HepG2 (cell line): Measurements from ENCODE around the gene SEC14L2. TPM values are rescaled to one million over a fixed set of nuclear protein-coding genes. Genes with fewer than 3 reads are reported as not detected.

Experiments
- ATF7-NPFF ChIP-seq: sonication (generic); formaldehyde crosslinking; IDR thresholded peaks from 2 replicates; pipeline ENCODE4 v1.8.1; 2023; ENCODE audit warnings: mild to moderate bottlenecking, low read depth, missing genetic modification reagents, moderate library complexity
- CEBPB ChIP-seq: IDR thresholded peaks from 2 replicates; pipeline ENCODE4 v1.6.1; 2011; ENCODE audit warnings: low read depth, low read length, improper control_type of control experiment, borderline replicate concordance
- DMTF1 ChIP-seq: sonication (generic); formaldehyde crosslinking; IDR thresholded peaks from 2 replicates; pipeline ENCODE4 v1.4.0; 2020; ENCODE audit warnings: mild to moderate bottlenecking, missing genetic modification reagents
- EEA1 ChIP-seq: sonication (generic); formaldehyde crosslinking; IDR thresholded peaks from 2 replicates; pipeline ENCODE4 v1.5.1; 2020; ENCODE audit warnings: mild to moderate bottlenecking, missing genetic modification reagents, borderline replicate concordance
- FIP1L1 ChIP-seq: fragments of 200-400 bp; formaldehyde crosslinking; IDR thresholded peaks from 2 replicates; pipeline ENCODE4 v1.6.1; 2018; ENCODE audit warnings: low read depth, mild to moderate bottlenecking, low read length, moderate library complexity, borderline replicate concordance; ENCODE audit not compliant: insufficient read depth
- ISX ChIP-seq: sonication (generic); formaldehyde crosslinking; conservative IDR thresholded peaks from 2 replicates; pipeline ENCODE4 v1.5.0; 2020; ENCODE audit warnings: missing genetic modification reagents
- KLF9 ChIP-seq: IDR thresholded peaks from 2 replicates; pipeline ENCODE4 v1.6.1; 2016; ENCODE audit warnings: low read depth
- MED1 ChIP-seq: sonication (generic); formaldehyde crosslinking; IDR thresholded peaks from 2 replicates; pipeline ENCODE4 v1.4.0; 2020; ENCODE audit warnings: missing genetic modification reagents
- MED8 ChIP-seq: sonication (generic); formaldehyde crosslinking; IDR thresholded peaks from 2 replicates; pipeline ENCODE4 v1.8.1; 2023; ENCODE audit warnings: mild to moderate bottlenecking, missing genetic modification reagents; ENCODE audit not compliant: insufficient replicate concordance
- MIER2 ChIP-seq: IDR thresholded peaks from 2 replicates; pipeline ENCODE4 v1.6.1; 2016; ENCODE audit warnings: missing biosample characterization, missing genetic modification reagents
- NONO ChIP-seq, 2 experiments: fragments of 450-650 bp in 1 of 2; sonication (generic) in 1 of 2; formaldehyde crosslinking in 1 of 2; IDR thresholded peaks in 1 of 2; conservative IDR thresholded peaks in 1 of 2; 2 replicates each; pipeline versions ENCODE4 v1.6.1 to v1.8.0; 2017 to 2022; ENCODE audit warnings: mild to moderate bottlenecking in 1 of 2, missing genetic modification reagents in 1 of 2, moderate library complexity in 1 of 2
- PLRG1 ChIP-seq: fragments of 450-650 bp; conservative IDR thresholded peaks from 2 replicates; pipeline ENCODE4 v1.6.1; 2016
- RNF2 ChIP-seq: fragments of 450-650 bp; conservative IDR thresholded peaks from 2 replicates; pipeline ENCODE4 v1.6.1; 2016; ENCODE audit warnings: low read depth
- SIN3A ChIP-seq: IDR thresholded peaks from 2 replicates; pipeline ENCODE4 v1.6.1; 2011; ENCODE audit warnings: low read depth, mild to moderate bottlenecking, control low read depth, low read length, borderline replicate concordance
- SNAI1 ChIP-seq: sonication (generic); formaldehyde crosslinking; IDR thresholded peaks from 2 replicates; pipeline ENCODE4 v1.5.0; 2020; ENCODE audit warnings: mild to moderate bottlenecking, missing genetic modification reagents, borderline replicate concordance
- SP1 ChIP-seq, 2 experiments: fragments of 450-650 bp in 1 of 2; sonication (generic) in 1 of 2; formaldehyde crosslinking in 1 of 2; IDR thresholded peaks; 2 replicates each; pipeline versions ENCODE4 v1.4.0 to v1.6.1; 2016 to 2020; ENCODE audit warnings: missing genetic modification reagents in 1 of 2
- SSRP1 ChIP-seq: IDR thresholded peaks from 2 replicates; pipeline ENCODE4 v1.6.1; 2016; ENCODE audit warnings: control low read depth
- TEAD3 ChIP-seq: optimal IDR thresholded peaks from 2 replicates; pipeline ENCODE3; 2016; ENCODE audit warnings: borderline replicate concordance
- USF2 ChIP-seq, 2 experiments: sonication (generic) in 1 of 2; formaldehyde crosslinking in 1 of 2; IDR thresholded peaks; 2 replicates each; pipeline versions ENCODE4 v1.5.1 to v1.6.1; 2011 to 2020; ENCODE audit warnings: borderline replicate concordance in 1 of 2, low read depth in 1 of 2, low read length in 1 of 2, mild to moderate bottlenecking in 1 of 2, missing genetic modification reagents in 1 of 2, moderate library complexity in 1 of 2
- ZBTB2 ChIP-seq: sonication (generic); formaldehyde crosslinking; IDR thresholded peaks from 2 replicates; pipeline ENCODE4 v1.8.0; 2022; ENCODE audit warnings: low read depth, missing genetic modification reagents
- ZFP41 ChIP-seq: sonication (generic); formaldehyde crosslinking; IDR thresholded peaks from 2 replicates; pipeline ENCODE4 v1.4.0; 2020; ENCODE audit warnings: mild to moderate bottlenecking, missing genetic modification reagents, borderline replicate concordance
- ZNF296 ChIP-seq: sonication (generic); formaldehyde crosslinking; conservative IDR thresholded peaks from 2 replicates; pipeline ENCODE4 v1.5.0; 2020; ENCODE audit warnings: mild to moderate bottlenecking, missing genetic modification reagents
- ZNF431 ChIP-seq: sonication (generic); formaldehyde crosslinking; IDR thresholded peaks from 2 replicates; pipeline ENCODE4 v1.9.0; 2022; ENCODE audit warnings: missing genetic modification reagents, low read depth, mild to moderate bottlenecking, borderline replicate concordance
- polyA plus RNA-seq, 8 experiments: library from polyadenylated mRNA; depleted of rRNA in 3 of 8; stranded (reverse) in 7 of 8; unstranded in 1 of 8; fragments of >200 nt; fragmentation: Illumina TruSeq in 4 of 8; extraction: Trizol in 4 of 8; gene quantifications; 2 replicates each; pipeline versions ENCODE4 v1.2.1 to v1.2.3, GENCODE V29; 2011 to 2016; ENCODE audit warnings: low read depth in 4 of 8, missing spikeins in 1 of 8, mixed read lengths in 1 of 8; ENCODE audit not compliant: insufficient read depth in 1 of 8
- total RNA-seq, 5 experiments: library from RNA; depleted of rRNA; stranded (reverse); fragments of >200 nt; fragmentation: Illumina TruSeq; extraction: Trizol; gene quantifications; 2 replicates each; pipeline ENCODE4 v1.2.3, GENCODE V29; 2016; ENCODE audit warnings: low read depth in 1 of 5

SEC14L2 gene
- total and polyA plus RNA-seq, 2 of the 13 experiments (the other 11 are each of a cell fraction or from before 2014, with no cell fraction given) = 4.1 to 5.1 TPM

DNA sequence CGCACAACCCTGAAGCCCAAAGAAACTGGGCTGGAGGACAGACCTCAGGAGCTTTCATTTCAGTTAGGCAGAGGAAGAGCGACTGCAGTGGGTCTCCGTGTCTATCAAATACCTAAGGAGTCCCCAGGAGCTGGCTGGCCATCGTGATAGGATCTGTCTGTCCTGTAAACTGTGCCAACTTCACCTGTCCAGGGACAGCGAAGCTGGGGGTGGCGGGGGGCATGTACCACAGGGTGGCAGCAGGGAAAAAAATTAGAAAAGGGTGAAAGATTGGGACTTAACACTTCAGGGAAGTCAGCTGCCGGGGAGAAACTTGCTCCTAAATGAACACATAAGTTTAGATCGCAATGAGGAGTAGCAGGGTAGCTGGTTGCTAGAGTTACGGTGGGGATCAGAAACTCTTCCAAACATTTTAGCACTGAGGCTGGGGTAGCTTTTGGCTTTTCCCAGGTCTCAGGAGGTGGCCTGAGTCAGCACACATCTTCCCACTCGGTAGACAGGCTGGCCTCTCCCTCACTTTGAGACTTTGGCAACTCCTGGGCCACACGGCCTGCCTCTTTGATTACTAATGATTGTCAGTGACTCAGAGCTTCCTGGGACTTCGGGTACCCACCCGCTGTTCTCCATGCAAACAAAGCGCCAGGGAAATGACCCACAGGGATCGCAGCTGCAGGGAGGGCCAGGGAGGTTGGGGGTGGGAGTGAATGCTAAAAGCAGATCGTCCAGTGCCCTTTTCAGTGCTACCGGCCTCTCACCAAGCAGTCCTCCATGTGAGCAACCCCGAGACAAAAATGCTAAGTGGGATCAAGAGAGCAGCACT is 25.9 kb downstream of the SEC14L2 start (continued):
- no peak for TF ChIP-seq SIN3A
- TF ChIP-seq ZFP41 = no peak
- TF ChIP-seq MIER2 = no peak
- no peak for TF ChIP-seq CEBPB
- no peak for TF ChIP-seq TEAD3 (CRISPR knock-in tag)
- no peak for TF ChIP-seq EEA1 (CRISPR knock-in tag)
- TF ChIP-seq MED8 (CRISPR knock-in tag) = no peak
- no peak for TF ChIP-seq USF2 (IDR thresholded peaks at IDR 0.05; ENCODE audit: low read depth, low read length)
- no peak for TF ChIP-seq USF2 (CRISPR knock-in tag; IDR thresholded peaks at IDR 0.05; ENCODE audit: borderline replicate concordance)
- no peak for TF ChIP-seq SP1 (IDR thresholded peaks at IDR 0.05)
- TF ChIP-seq SP1 (CRISPR knock-in tag; IDR thresholded peaks at IDR 0.05) = no peak
- no peak for TF ChIP-seq KLF9 (CRISPR knock-in tag)
- 0 out of 2 replicates have a peak, but pooled peaks have one; percentile 26 for TF ChIP-seq SNAI1
- no peak for TF ChIP-seq ATF7-NPFF (CRISPR knock-in tag)
- peak; percentile 58; the same call in 1 of the 2 replicates for TF ChIP-seq SSRP1 (CRISPR knock-in tag)
- no peak for TF ChIP-seq NONO (IDR thresholded peaks at IDR 0.05)
- TF ChIP-seq NONO (CRISPR knock-in tag; conservative IDR thresholded peaks at IDR 0.05) = peak; percentile 56
- no peak for TF ChIP-seq DMTF1 (CRISPR knock-in tag)
- no peak for TF ChIP-seq PLRG1
- no peak for TF ChIP-seq RNF2
- no peak for TF ChIP-seq ZNF431
- TF ChIP-seq ISX (CRISPR knock-in tag) = no peak
- peak; percentile 31 for TF ChIP-seq MED1
- TF ChIP-seq FIP1L1 = 0 out of 2 replicates have a peak, but pooled peaks have one; percentile 16
- TF ChIP-seq ZNF296 = 0 out of 2 replicates have a peak, but pooled peaks have one; percentile 16
- peak; percentile 16; the same call in 1 of the 2 replicates for TF ChIP-seq ZBTB2
